T-helper 2 cell treated with Interferon-gamma antibody and Interleukin-4, amounts not matched to agents 5 μg/mL and 100 μg/mL, for 36 hours (primary cell): ENCODE measurements around the gene NEDD9.

Experiments
- DNase-seq: peaks from one replicate; pipeline ENCODE4 v3.0.0; 2021; ENCODE audit warnings: low spot score
- H3K27ac Mint-ChIP-seq: one replicate; pipeline ENCODE4 v1.8.0; 2021; ENCODE audit warnings: mild to moderate bottlenecking, mixed read lengths
- H3K27me3 Mint-ChIP-seq: one replicate; pipeline ENCODE4 v1.8.0; 2021; ENCODE audit warnings: low read depth, mixed read lengths
- H3K36me3 Mint-ChIP-seq: one replicate; pipeline ENCODE4 v1.8.0; 2021; ENCODE audit warnings: low read depth, mixed read lengths
- H3K4me1 Mint-ChIP-seq: one replicate; pipeline ENCODE4 v1.8.0; 2021; ENCODE audit warnings: low read depth, mixed read lengths
- H3K4me3 Mint-ChIP-seq: one replicate; pipeline ENCODE4 v1.8.0; 2022; ENCODE audit warnings: mild to moderate bottlenecking, moderate library complexity, mixed read lengths
- H3K9me3 Mint-ChIP-seq: one replicate; pipeline ENCODE4 v1.8.0; 2021; ENCODE audit warnings: mixed read lengths

The NEDD9 gene

DNA sequence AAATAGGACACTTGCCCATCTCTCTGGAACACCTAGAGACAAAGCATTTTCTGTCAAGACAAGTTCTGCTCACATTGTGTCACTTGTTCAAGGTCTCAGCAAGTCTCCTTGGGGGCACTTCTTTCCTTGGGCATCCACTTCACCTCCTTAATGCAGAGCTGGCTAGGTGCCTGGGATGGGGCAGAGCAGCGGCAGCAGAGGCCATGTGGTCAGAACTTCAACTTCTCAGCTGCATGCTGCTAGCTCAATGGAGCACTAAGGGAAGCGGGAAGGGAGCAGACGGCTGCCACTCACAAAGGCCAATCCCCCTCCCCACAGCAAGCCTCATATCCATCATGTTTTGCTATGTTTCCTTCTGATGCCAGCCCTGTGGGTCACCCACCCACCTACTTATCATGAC lies 31.5 kb downstream of the NEDD9 start:
- Mint-ChIP-seq H3K4me1 (peaks cover 57% of the 10 kb centered on the region), H3K27me3 (no peaks in the 10 kb centered on the region), H3K4me3 (no peak overlapping the region), H3K9me3 (no peaks in the 10 kb centered on the region), H3K27ac (peak overlapping the region; percentile 10), H3K36me3 (peaks cover 69% of the 10 kb centered on the region)
- DNase-seq: no peak

DNA sequence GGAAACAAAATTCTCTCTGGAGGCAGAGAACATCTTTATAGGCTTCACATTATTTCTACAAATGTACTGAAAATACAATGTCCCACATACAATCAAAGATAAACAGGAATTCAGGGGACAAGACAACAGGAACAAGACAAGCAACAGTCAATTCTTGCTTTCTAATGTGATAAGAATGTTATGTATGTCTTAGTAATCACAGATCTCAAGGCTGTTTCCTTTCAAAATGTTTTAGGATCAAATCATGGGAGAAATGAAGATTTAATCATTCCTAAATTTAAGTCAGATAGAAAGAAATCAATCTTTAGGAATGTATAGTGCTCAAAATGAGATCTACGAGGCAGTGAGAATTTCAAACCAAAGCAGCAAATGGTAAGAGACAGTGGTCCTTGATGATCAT lies 32.1 kb downstream of the NEDD9 start:
- Mint-ChIP-seq H3K4me3 (no peak overlapping the region), H3K27ac (no peak overlapping the region), H3K27me3 (no peaks in the 10 kb centered on the region), H3K36me3 (peaks cover 65% of the 10 kb centered on the region), H3K9me3 (no peaks in the 10 kb centered on the region), H3K4me1 (peaks cover 57% of the 10 kb centered on the region)
- DNase-seq: no peak

DNA sequence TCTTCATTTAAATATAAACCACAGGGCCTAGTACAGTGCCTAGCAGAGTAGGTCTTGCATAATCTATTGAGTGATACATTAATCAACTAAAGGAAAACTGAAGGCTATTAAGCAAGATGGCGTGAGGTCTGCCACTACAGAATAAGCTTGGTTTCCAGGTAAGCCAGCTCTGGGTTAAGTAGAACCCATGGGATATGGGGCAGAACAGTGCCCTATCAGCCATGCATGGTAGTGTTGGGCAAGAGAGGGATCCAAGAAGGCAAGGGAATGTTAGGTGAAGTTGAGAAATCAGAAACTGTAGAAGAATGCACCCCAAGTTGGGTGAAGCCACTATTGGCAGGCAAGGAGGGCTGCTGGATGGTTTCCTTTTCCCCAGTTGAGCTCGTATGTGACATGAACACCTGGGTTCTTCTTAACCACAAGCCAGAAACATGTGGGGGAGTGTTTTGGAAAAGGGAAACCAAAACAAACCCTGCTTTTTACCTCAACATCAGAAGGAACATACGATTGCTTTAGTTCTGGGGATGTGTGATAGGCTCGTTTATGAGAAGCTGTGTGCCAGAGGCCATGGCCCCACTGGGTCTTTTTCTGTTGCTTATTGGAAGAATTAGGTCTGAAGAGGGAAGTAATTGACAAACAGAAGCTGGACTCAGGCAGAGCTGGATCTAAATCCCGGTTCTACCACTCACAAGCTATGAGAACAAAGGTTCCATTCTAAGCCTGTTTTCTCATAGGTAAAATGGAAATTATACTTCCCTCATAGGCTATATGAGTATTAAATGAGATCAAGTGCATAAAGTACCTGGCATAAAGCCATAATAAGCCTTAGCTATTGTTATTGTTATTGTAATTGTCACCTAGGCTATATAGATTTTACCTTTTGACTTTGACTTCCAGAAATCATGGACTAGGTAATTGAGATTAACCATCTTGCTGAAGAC lies 33.5 kb downstream of the NEDD9 start:
- H3K9me3 Mint-ChIP-seq: no peaks in the 10 kb centered on the region
- peaks cover 63% of the 10 kb centered on the region for H3K36me3 Mint-ChIP-seq
- peak overlapping the region; percentile 33 for H3K4me3 Mint-ChIP-seq
- no peak for DNase-seq
- peaks cover 57% of the 10 kb centered on the region for H3K4me1 Mint-ChIP-seq
- no peaks in the 10 kb centered on the region for H3K27me3 Mint-ChIP-seq
- peak overlapping the region; percentile 82 for H3K27ac Mint-ChIP-seq

DNA sequence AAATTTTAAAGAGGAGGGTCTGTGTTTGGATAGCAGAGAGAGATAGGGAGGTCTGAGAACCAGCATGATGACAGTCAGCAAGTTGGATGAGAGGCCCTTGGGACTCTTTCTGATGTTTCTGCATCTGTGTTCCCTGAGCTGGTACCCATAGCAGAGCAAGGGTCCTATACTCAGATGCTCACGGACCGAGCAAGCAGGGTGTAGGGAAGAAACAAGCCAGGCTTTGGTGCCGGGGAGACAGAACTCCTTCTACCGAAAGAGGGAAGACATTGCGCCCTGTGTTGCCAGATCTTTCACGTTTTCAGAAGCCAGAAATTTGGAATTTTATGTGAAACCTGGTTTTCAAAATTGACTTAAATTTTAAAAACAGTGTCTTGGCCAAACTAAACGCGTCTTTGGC lies 34.6 kb downstream of the NEDD9 start:
- Mint-ChIP-seq H3K4me3 (no peak overlapping the region), H3K27ac (no peak overlapping the region)

DNA sequence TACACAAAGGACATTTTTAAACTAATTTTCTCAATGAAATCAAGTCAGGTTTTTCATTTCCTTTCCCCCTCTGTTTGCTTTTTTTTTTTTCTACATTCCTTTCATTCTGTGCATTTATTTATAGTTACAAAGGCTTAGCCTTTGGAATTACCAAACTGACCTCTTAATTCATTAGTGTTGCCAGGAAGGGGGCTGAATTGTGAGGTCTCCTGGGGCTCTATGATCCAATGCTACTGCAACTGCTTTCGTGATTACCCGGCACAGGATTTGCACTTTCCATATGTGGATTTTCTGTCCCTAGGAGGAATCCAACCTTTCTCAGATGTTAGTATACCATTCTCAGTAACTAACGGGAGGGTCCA lies 35.3 kb downstream of the NEDD9 start:
- Mint-ChIP-seq H3K4me1 (peaks cover 40% of the 10 kb centered on the region), H3K36me3 (peaks cover 62% of the 10 kb centered on the region), H3K9me3 (peaks cover 3% of the 10 kb centered on the region), H3K4me3 (no peak overlapping the region), H3K27ac (no peak overlapping the region), H3K27me3 (no peaks in the 10 kb centered on the region)
- no peak for DNase-seq

More for the DNA sequence above, 34.6 kb downstream of the NEDD9 start:
- H3K27me3 Mint-ChIP-seq: no peaks in the 10 kb centered on the region
- peaks cover 46% of the 10 kb centered on the region for H3K4me1 Mint-ChIP-seq
- DNase-seq: no peak
- H3K36me3 Mint-ChIP-seq: peaks cover 61% of the 10 kb centered on the region
- peaks cover 3% of the 10 kb centered on the region for H3K9me3 Mint-ChIP-seq

DNA sequence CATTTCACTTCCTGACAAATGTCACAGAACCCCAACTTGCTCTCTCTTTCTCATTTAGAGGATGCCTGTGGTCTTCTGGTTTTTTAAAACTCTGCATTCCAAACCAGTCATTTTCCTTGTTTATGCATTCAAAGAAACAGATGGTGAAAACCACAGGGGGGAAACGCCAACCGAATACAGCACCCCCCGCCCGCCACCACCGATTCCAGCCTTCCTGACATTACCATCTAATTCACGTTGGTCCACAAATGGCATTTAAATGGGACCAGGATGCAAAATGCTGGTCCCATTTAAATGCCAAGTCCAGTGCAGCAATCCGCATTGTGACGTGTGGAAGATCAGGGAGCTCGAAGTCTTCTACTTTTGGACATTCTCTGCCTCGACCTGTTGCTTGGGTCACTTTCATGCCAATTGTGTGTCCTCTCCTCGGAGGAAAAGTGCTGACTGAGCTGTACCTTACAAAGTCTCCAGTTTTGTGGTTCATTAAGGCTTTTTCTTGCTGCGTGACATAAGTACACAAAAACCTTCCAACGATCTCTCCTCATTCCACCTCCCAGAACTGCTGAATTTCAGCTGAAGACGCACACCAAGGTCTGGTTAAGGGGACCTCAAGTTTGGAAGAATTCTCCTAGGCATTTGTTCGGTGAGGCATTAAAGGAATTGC lies 35.8 kb downstream of the NEDD9 start:
- Mint-ChIP-seq H3K27me3 (no peaks in the 10 kb centered on the region), H3K36me3 (peaks cover 61% of the 10 kb centered on the region), H3K4me3 (no peak overlapping the region), H3K9me3 (peaks cover 3% of the 10 kb centered on the region), H3K27ac (no peak overlapping the region), H3K4me1 (peaks cover 35% of the 10 kb centered on the region)
- no peak for DNase-seq

DNA sequence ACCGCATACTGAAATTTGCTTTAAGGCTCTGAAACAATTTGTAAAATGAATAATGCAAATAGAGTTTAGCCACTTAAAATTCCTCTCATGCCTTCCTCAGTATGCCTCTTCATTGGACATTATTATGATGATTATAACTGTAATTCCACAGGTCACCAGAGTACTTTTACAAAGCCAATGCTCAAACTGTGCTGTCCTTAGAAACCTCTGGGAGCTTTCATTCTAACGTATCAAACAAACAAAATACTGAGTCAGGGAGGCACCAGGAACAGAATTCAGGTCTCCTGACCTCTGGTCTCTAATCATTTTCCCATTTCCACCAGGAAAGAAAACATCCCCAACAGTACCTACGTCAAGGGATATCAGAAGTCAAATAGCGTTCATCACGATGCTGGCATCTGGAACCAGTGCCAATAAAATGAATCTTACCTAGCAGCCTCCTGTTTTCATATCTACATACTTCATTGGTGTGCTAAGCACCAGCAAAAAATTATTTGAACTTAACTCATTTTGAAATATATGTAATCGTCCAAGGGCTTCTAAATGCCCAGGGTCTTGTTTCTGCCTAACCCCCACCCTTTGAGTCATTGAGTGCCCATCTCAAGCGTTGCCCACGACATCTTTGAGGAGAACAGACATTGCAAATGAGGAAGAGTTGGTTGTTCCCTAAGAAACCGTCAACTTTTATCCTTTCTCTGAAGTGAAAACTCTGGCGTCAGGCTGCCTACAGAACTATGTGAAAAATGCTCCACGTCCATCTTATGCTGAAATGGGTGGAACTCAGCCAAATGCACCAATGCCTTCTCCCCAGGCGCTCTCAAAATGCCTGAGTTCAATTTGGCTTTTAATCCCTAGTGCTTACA lies 37.9 kb downstream of the NEDD9 start:
- Mint-ChIP-seq H3K27ac (no peak overlapping the region), H3K36me3 (peaks cover 59% of the 10 kb centered on the region), H3K9me3 (peaks cover 3% of the 10 kb centered on the region), H3K27me3 (no peaks in the 10 kb centered on the region), H3K4me1 (peaks cover 21% of the 10 kb centered on the region), H3K4me3 (no peak overlapping the region)
- DNase-seq: no peak

DNA sequence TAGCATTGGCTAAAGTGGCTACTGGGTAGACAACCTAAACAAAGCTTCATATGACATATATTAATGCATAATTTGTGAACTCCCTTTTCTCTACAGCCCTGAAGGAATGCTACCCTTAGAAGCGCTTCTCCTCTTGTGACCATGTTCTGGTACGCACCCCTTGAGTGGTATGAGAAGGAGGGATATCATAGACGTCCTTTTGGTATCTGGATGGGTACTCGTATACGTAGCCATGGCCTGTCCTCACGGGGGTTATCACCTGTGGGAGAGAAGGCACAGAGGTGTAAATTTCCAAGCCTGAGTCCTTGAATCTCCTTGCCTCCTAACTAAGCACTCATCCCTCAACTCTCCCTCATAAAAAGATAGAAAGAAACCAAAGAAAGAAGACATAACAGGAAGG lies 39.0 kb downstream of the NEDD9 start:
- no peaks in the 10 kb centered on the region for H3K27me3 Mint-ChIP-seq
- H3K4me1 Mint-ChIP-seq: peaks cover 11% of the 10 kb centered on the region
- peaks cover 57% of the 10 kb centered on the region for H3K36me3 Mint-ChIP-seq
- H3K4me3 Mint-ChIP-seq: no peak overlapping the region
- peaks cover 3% of the 10 kb centered on the region for H3K9me3 Mint-ChIP-seq
- H3K27ac Mint-ChIP-seq: no peak overlapping the region
- DNase-seq: no peak

DNA sequence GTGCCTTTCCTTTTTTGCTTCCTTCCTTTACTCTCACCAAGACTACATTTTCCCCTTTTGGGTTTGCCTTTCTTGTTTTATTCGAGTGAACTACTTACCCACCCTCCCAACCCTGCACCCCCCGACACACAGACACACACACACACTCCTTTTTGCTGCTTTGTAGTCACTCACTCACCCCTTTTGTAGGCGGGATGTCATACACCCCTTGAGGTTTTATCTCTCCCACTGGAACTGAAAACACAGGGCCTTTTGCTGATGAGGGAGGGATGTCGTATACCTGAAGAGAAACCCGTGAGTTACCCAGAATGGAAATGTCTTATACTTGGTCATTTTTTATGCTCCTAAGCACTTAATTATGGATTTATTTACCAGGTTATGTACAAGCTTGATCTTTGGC lies 40.3 kb downstream of the NEDD9 start:
- Mint-ChIP-seq H3K27ac (no peak overlapping the region), H3K4me1 (peaks cover 6% of the 10 kb centered on the region), H3K4me3 (no peak overlapping the region), H3K27me3 (no peaks in the 10 kb centered on the region), H3K9me3 (peaks cover 3% of the 10 kb centered on the region), H3K36me3 (peaks cover 62% of the 10 kb centered on the region)
- DNase-seq: no peak

DNA sequence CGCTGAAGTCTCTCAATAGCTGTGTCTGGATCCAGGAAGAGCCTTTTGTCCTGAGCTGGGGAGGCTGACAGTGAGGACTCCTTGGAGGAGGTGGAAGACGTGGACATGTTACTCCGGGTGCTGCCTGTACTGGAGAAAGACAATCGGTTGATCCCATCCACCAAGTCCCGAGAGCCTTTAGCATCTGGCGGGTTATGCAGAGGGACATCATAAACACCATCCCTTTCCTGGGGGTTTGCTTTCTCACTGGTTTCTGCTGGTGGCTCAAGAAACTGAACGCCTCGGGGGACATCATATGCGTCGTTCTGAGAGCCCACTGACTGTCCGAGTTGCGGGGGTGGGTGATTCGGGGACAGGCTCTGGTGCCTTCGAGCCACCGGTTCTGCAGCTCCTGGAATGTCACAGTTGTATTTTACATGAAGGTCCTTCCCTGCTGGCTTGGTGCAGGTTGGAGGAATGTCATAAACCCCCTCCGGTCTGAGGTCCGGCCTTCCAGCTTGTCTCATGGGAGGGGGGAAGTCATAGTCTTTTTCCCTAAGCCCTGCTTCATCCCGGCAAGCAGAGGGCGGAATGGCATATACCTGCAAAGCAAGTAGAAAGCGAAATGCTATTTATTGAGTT lies 41.7 kb downstream of the NEDD9 start:
- no peak for DNase-seq
- Mint-ChIP-seq H3K4me1 (no peaks in the 10 kb centered on the region), H3K36me3 (peaks cover 63% of the 10 kb centered on the region), H3K27me3 (no peaks in the 10 kb centered on the region), H3K4me3 (no peak overlapping the region), H3K9me3 (peaks cover 3% of the 10 kb centered on the region), H3K27ac (no peak overlapping the region)

DNA sequence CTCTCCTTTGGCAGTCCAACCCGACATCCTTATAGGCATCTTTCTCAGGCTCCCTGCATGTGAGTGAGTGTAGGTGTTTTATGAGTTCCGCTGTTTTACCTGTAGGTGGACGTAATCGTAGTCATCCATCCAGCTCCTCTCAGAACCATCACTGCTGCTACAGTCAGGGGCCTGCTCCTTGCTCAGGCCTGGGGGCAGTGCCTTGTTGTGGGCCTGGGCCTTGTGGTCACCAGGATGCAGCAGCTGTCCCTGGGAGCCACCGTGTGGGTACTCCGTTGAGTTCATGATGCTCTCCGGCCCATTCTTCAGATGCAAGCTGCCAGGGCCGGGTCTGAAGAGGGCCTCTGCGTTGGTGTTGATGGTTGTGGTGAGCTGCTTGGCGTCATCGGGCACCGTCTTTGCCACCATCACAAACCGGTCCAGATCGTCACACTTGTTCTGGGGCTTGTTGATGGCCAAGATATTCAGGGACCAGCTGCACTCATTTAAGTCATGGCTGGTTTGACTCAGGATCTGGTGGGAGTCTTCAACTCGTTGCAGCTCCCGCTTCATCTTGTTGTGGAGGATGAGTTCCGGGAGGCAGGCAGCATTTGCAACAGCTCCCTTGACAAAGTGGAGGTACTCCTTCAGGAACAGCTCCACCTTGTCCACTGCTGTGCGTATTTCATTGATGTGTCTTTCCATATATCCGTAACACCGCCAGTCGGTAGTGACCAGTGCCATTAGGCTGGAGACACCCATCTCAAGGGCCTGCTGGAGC lies 42.4 kb downstream of the NEDD9 start:
- H3K4me3 Mint-ChIP-seq: no peak overlapping the region
- H3K4me1 Mint-ChIP-seq: no peaks in the 10 kb centered on the region
- no peaks in the 10 kb centered on the region for H3K27me3 Mint-ChIP-seq
- H3K36me3 Mint-ChIP-seq: peaks cover 66% of the 10 kb centered on the region
- no peak for DNase-seq
- peaks cover 3% of the 10 kb centered on the region for H3K9me3 Mint-ChIP-seq
- no peak overlapping the region for H3K27ac Mint-ChIP-seq

DNA sequence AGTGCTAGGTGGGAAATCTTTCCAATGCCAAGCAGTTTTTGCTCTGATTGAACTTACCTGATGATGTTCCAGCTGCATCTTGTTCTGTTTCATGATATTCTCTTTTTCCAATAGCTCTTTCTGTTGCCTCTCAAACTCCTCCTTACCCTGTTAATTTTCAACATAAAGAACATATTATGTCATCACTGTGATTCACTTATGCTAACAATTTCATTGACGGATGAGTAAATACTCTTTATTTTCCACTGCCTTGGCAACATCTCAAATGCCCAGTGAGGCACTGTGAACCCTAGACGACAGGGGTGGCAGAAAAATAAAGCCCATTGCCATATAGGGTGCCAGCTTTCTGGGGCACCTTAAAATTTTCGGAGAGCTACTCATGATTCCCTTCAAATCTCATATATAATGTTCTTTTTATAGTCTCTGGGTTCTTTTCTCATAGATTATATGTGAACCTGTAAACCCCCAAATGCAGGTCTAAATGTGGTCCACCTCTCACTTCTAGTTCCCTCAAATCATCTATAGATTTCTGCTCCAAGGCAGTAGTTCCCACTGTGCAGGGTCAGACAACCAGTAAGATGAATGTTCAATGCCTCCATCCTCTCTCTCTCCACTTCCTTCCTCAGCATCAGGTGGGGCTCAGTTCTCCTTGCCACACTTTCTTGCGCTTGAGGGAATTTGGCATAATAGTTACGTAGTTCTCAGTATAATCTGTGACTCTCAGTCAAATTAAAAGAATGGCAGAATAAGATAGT lies 44.1 kb downstream of the NEDD9 start:
- Mint-ChIP-seq H3K9me3 (peaks cover 2% of the 10 kb centered on the region), H3K4me1 (no peaks in the 10 kb centered on the region), H3K27ac (no peak overlapping the region), H3K4me3 (no peak overlapping the region), H3K27me3 (no peaks in the 10 kb centered on the region), H3K36me3 (peaks cover 78% of the 10 kb centered on the region)
- no peak for DNase-seq
